ENCODE results near the gene CDKN1C. TPM values are rescaled to one million over a fixed set of nuclear protein-coding genes. Genes with fewer than 3 reads are reported as not detected.

CDKN1C gene
- total and polyA plus RNA-seq, 2 experiments from 2014 or later: 0.38 to 0.43 TPM

- Histone ChIP-seq H3K4me3 (no peak overlapping the region), H3K27me3 (replicated peaks; ENCODE audit: insufficient read depth) (no peaks in the 10 kb centered on the region), H3K27ac (no peak overlapping the region), H3F3A (ENCODE audit: insufficient read depth) (no peaks in the 10 kb centered on the region), H3K4me2 (ENCODE audit: unreplicated experiment) (no peak overlapping the region), H3K79me2 (ENCODE audit: insufficient read depth) (peaks cover 6% of the 10 kb centered on the region; the same call in 1 of the 2 replicates), H3K9ac (no peak overlapping the region), H2AFZ (no peak overlapping the region), H3K9me2 (ENCODE audit: insufficient read depth) (no peaks in the 10 kb centered on the region), H3K4me1 (ENCODE audit: insufficient read depth) (no peaks in the 10 kb centered on the region; the same call in 1 of the 2 replicates), H4K20me1 (ENCODE audit: insufficient read depth) (no peaks in the 10 kb centered on the region), H3K9me3 (ENCODE audit: low read depth) (no peaks in the 10 kb centered on the region), H3K36me3 (ENCODE audit: low read depth) (no peaks in the 10 kb centered on the region)
- no peak for DNase-seq
- no peak for TF ChIP-seq EZH2 (IDR thresholded peaks at IDR 0.05; ENCODE audit: insufficient read depth, poor library complexity, severe bottlenecking)
- no peak for TF ChIP-seq EZH2phosphoT487 (IDR thresholded peaks at IDR 0.05; ENCODE audit: insufficient read depth, low read depth)
- WGBS, 2 experiments (ENCODE audit: low coverage in 1 of 2, low lambda C conversion rate in 2 of 2, missing lambda C conversion rate in 2 of 2): 83 to 88% methylated on average over 10 of the region's 10 CpGs
- in situ Hi-C loops (cut with MboI): no loop called here
Measured at GRCh38 chr11:2924381-2924780, 38.8 kb upstream of the CDKN1C start.

DNA sequence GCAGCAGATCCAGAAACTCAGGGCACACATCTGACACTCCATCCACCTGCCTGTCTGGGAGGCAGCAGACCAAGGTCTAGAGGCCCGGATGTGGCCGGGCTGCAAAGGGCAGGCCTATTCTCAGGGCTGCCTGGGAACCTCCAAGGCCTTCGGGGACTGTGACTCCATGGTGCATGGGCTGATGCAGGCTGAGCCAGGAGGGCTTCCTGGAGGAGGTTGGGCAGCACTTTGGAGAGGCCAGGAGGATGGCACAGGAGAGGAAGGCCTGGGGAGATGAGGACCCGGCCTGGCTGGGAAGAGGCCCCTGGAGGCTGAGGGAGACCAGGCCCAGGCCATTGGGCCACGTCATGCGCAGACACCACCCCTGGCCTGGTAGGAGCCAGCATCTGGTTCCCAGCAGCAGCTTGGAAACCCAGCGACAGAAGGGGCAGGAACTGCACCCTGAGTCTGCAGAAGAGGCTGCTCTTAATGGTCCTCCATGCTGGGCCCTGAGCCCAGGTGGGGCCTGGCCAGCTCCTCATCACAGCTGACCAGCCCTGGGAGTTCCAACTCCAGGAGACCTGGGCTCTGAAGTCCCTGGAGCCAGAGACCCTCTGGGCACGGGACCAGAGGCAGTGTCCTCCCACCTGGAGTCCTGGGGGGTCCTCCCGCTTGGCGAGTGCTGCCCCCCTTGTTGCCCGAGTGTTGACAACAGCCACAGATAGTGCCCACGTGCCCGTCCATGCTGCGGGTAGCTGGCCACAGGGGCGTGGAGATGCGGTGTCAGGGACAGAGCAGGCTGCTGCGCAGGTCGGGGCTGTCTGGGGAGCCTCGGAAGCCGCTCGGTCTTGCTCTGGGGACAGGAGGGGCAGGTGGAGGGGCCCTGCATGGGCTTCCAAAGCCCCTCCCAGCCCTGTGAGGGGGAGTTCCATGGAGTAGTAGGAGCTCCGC, 38.1 kb upstream of the CDKN1C start:
- no peaks in the 10 kb centered on the region for H3K36me3 ChIP-seq (ENCODE audit: low read depth)
- H3K4me2 ChIP-seq (ENCODE audit: unreplicated experiment): no peak overlapping the region
- H3F3A ChIP-seq (ENCODE audit: insufficient read depth): no peaks in the 10 kb centered on the region
- H3K27ac ChIP-seq: no peak overlapping the region
- peaks cover 6% of the 10 kb centered on the region; the same call in 1 of the 2 replicates for H3K79me2 ChIP-seq (ENCODE audit: insufficient read depth)
- H3K9me3 ChIP-seq (ENCODE audit: low read depth): no peaks in the 10 kb centered on the region
- H4K20me1 ChIP-seq (ENCODE audit: insufficient read depth): no peaks in the 10 kb centered on the region
- H3K9me2 ChIP-seq (ENCODE audit: insufficient read depth): no peaks in the 10 kb centered on the region
- no peak for DNase-seq
- 86% methylated on average over 19 to 21 of the region's 22 CpGs for WGBS, 2 experiments (ENCODE audit: low coverage in 1 of 2, low lambda C conversion rate in 2 of 2, missing lambda C conversion rate in 2 of 2)
- H3K27me3 ChIP-seq (replicated peaks; ENCODE audit: insufficient read depth): no peaks in the 10 kb centered on the region
- no peaks in the 10 kb centered on the region; the same call in 1 of the 2 replicates for H3K4me1 ChIP-seq (ENCODE audit: insufficient read depth)
- H3K4me3 ChIP-seq: no peak overlapping the region
- no peak overlapping the region for H3K9ac ChIP-seq
- in situ Hi-C loops (cut with MboI): no loop called here
- no peak overlapping the region for H2AFZ ChIP-seq
- TF ChIP-seq EZH2 (IDR thresholded peaks at IDR 0.05; ENCODE audit: insufficient read depth, poor library complexity, severe bottlenecking): no peak

- no peaks in the 10 kb centered on the region for H3K9me3 ChIP-seq (ENCODE audit: low read depth)
- no peak overlapping the region for H2AFZ ChIP-seq
- H3K4me1 ChIP-seq (ENCODE audit: insufficient read depth): no peaks in the 10 kb centered on the region; the same call in 1 of the 2 replicates
- no peak overlapping the region for H3K27ac ChIP-seq
- H4K20me1 ChIP-seq (ENCODE audit: insufficient read depth): no peaks in the 10 kb centered on the region
- TF ChIP-seq EZH2phosphoT487 (IDR thresholded peaks at IDR 0.05; ENCODE audit: insufficient read depth, low read depth): no peak
- TF ChIP-seq EZH2 (IDR thresholded peaks at IDR 0.05; ENCODE audit: insufficient read depth, poor library complexity, severe bottlenecking): no peak
- H3K9ac ChIP-seq: no peak overlapping the region
- no peak overlapping the region for H3K4me2 ChIP-seq (ENCODE audit: unreplicated experiment)
- DNase-seq: no peak
- H3K79me2 ChIP-seq (ENCODE audit: insufficient read depth): peaks cover 2% of the 10 kb centered on the region; the same call in 1 of the 2 replicates
- H3K36me3 ChIP-seq (ENCODE audit: low read depth): no peaks in the 10 kb centered on the region
- H3F3A ChIP-seq (ENCODE audit: insufficient read depth): no peaks in the 10 kb centered on the region
- 95 to 100% methylated on average over 3 of the region's 3 CpGs for WGBS, 2 experiments (ENCODE audit: low coverage in 1 of 2, low lambda C conversion rate in 2 of 2, missing lambda C conversion rate in 2 of 2)
- in situ Hi-C loops (cut with MboI): no loop called here
- H3K4me3 ChIP-seq: no peak overlapping the region
- no peaks in the 10 kb centered on the region for H3K27me3 ChIP-seq (replicated peaks; ENCODE audit: insufficient read depth)
- no peaks in the 10 kb centered on the region for H3K9me2 ChIP-seq (ENCODE audit: insufficient read depth)
Measured at GRCh38 chr11:2922655-2923054, 37.1 kb upstream of the CDKN1C start.

DNA sequence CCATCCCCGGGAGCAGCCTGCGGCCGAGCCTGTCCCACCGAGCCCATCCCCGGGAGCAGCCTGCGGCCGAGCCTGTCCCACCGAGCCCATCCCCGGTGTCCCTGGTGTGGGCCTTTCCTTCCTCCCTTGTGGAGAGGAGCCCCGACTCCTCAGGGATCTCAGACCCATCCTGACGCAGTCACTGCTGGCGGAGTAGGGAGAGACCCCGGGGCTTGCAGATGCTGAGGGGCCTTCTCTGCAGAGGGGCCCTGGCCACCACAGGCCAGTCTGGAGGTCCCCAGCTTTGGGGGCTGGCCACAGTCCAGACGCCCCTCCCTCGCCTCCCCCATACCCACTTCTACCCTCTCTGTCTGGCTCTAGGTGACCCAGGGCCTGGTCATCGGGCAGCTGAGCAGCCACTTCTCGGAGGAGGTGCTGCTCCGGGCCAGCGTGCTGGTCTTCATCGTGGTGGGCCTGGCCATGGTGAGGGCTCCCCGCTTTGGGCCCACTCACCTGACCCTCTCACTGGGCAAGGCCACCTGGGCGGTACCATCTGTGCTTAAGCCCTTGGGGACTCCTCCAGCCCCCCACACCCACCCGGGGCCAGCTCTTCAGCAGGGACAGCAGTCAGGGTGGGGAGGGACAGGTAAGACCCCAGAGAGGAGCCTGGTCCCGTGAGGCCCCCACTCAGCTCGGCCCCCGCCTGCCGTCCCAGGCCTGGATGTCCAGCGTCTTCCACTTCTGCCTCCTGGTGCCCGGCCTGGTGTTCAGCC, 36.3 kb upstream of the CDKN1C start:
- no peaks in the 10 kb centered on the region for H3K79me2 ChIP-seq (ENCODE audit: insufficient read depth)
- H3K4me1 ChIP-seq (ENCODE audit: insufficient read depth): no peaks in the 10 kb centered on the region
- H3K27ac ChIP-seq: no peak overlapping the region
- no peaks in the 10 kb centered on the region for H4K20me1 ChIP-seq (ENCODE audit: insufficient read depth)
- H3K27me3 ChIP-seq (replicated peaks; ENCODE audit: insufficient read depth): no peaks in the 10 kb centered on the region
- no peaks in the 10 kb centered on the region for H3K36me3 ChIP-seq (ENCODE audit: low read depth)
- no peaks in the 10 kb centered on the region for H3K9me2 ChIP-seq (ENCODE audit: insufficient read depth)
- in situ Hi-C loops (cut with MboI): no loop called here
- no peak overlapping the region for H3K4me3 ChIP-seq
- TF ChIP-seq EZH2phosphoT487 (IDR thresholded peaks at IDR 0.05; ENCODE audit: insufficient read depth, low read depth) (no peak), EZH2 (IDR thresholded peaks at IDR 0.05; ENCODE audit: insufficient read depth, poor library complexity, severe bottlenecking) (no peak)
- H2AFZ ChIP-seq: no peak overlapping the region
- WGBS, 2 experiments (ENCODE audit: low coverage in 1 of 2, low lambda C conversion rate in 2 of 2, missing lambda C conversion rate in 2 of 2): 84 to 85% methylated on average over 22 to 25 of the region's 29 CpGs
- no peak overlapping the region for H3K9ac ChIP-seq
- no peaks in the 10 kb centered on the region for H3K9me3 ChIP-seq (ENCODE audit: low read depth)
- no peak for DNase-seq
- H3F3A ChIP-seq (ENCODE audit: insufficient read depth): no peaks in the 10 kb centered on the region
- no peak overlapping the region for H3K4me2 ChIP-seq (ENCODE audit: unreplicated experiment)

Measured in GM23248 (cell line).